Ammon's horn (tissue), 1 donor: ENCODE measurements around the gene SVOPL.
A peak's percentile ranks its signal among the peaks of the same experiment; 100 is the strongest.
"Not testable (repeated sequence)": the region's sequence is repeated elsewhere in the genome, so short reads cannot be mapped to it uniquely, and the experiment has no call there.

Experiments used
- DNase-seq: peaks from one replicate; pipeline ENCODE4 v3.0.0-alpha.2; 2016; ENCODE audit warnings: low spot score

The SVOPL gene

DNA sequence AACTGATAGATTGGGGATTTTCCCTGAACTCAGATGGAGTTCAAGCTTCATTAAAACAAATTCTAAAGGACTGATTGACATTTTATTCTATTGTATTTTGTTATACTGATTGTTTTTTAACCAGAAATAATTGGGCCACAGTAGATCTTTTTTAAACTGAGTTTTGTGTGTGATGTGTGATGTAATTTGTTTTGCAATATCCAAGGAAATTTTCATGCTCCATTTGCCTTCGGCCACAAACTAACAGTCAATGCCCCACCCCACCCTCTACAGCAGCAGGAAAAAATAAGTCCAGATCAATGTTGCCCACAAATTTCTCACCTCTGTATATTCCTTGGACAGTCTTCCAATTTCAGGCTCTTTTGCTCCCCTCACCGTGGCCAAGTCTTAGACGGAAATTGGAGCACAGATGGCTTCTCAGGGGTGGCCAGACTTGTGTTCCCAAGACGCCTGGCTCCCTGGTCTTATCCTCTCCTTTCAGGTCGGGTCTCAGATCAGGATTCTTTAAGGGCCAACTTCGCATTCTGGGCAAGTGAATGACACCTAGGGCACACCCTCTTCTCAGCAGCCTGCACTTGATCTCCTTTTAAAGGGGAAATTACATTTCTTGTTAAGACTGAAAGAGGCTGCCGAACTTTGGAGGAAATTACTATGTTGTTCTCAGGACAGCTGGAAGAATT is at the start of gene SVOPL:
TSS of gene SVOPL (minus strand) at position 506 of the 680 bp plus-strand sequence. CDS start 22,317 bp downstream, outside the sequence.
- no peak for DNase-seq

- no peak for DNase-seq
Measured at GRCh38 chr7:138750473-138750872, 49.3 kb upstream of the SVOPL start.

GRCh38 chr7:138749960-138750359 is 48.8 kb upstream of the SVOPL start:
- DNase-seq, result no peak

- no peak for DNase-seq
Measured at GRCh38 chr7:138748666-138749065, 47.5 kb upstream of the SVOPL start.

- no peak for DNase-seq
Measured at GRCh38 chr7:138746073-138746472, 44.9 kb upstream of the SVOPL start.

DNA sequence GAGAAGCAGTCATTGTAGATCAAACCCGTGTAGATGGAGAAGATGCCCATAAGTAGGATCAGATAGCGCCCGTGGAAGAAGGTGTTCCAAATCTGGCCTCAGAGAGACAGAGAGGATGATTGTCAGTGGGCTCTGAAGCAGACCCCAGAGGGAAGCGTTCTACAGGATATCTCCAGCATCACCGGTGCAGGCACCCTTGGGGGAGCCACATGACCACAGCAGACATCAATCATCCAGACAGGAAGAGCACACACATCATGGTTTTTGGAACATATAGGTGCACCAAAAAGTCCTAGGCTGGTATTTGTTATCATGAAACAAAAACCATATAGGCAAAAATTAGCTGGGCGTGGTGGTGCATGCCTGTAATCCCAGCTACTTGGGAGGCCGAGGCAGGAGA is 44.0 kb upstream of the SVOPL start:
- DNase-seq, result no peak

DNA sequence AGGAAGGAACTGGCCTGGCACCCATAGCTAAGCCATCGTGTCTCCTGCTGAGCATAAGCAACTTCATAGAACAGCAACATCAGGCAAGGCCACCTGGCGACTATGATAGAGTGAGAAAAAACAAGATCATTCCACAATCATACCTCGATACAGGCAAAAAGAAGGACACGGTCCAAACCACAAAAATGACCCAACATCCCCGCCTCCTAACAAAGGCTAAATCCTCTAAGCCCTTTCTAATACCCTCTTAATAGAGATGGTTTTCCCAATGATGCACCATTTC is 40.2 kb upstream of the SVOPL start:
- DNase-seq, result no peak

- DNase-seq, result no peak
Measured at GRCh38 chr7:138739859-138740258, 38.7 kb upstream of the SVOPL start.

- peak; percentile 94 for DNase-seq
Measured at GRCh38 chr7:138738551-138739335, 37.6 kb upstream of the SVOPL start.

DNA sequence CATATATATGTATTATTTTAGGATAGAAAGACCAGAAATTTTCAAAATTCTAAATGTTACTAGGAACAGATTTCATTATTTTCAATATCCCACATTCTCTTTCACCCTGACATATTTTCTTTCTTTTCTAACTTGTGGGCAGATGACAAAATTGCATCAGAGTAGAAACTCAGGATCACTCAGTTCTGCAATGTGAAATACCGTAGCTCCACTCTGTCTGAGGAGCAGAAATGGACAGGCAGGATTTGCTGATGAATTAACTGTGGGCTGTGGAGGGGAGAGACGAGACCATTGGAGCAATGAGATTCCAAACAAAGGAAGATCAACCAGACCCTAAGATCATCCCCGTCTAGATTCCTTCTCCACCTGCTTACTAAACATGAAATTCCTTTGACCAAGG is 37.0 kb upstream of the SVOPL start:
- DNase-seq, result no peak

- no peak for DNase-seq
Measured at GRCh38 chr7:138735399-138735798, 34.2 kb upstream of the SVOPL start.

- DNase-seq, result not testable (repeated sequence)
Measured at GRCh38 chr7:138731733-138732132, 30.6 kb upstream of the SVOPL start.

DNA sequence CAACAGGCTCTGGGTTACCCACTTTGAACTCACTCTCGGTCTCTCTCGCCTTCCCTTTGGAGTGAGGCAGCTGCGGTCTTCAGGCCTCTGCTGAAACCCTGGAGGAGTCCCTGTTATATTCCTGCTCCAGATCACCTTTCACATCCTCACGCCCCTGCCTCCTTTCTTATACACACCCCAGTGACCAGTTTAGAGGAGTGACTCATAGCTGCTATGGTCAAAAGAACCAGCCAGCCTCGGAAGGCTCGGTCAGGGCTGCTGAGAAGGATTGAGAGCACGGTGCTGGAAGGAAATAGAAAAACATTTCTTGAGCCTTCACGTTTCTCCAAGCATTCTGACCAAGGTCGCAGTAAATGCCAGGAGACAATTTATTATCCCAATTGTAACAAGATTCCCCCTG is 28.3 kb upstream of the SVOPL start:
- DNase-seq, result no peak

- DNase-seq, result no peak
Measured at GRCh38 chr7:138727336-138728099, 26.4 kb upstream of the SVOPL start.

GRCh38 chr7:138726288-138726687 is 25.1 kb upstream of the SVOPL start:
- no peak for DNase-seq

DNA sequence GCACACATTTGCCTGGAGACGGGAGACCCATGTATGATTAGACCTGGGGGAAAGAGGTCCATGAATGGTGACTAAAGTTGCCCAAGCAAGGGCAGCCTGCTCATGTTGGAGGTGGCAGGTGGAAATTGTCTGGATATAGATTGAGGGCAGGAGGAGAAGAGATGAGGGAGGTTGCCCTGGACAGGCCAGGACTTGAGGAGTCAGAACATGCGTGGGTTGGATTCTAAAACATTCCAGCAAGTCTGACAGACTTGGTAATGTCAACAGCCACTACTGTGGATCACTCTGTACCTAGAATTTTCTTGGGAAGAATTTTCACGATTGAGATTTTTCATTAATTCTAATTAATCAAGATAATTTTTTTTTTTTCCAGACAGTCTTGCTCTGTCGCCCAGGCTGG is 19.1 kb upstream of the SVOPL start:
- no peak for DNase-seq

- no peak for DNase-seq
Measured at GRCh38 chr7:138716889-138717288, 15.7 kb upstream of the SVOPL start.

DNA sequence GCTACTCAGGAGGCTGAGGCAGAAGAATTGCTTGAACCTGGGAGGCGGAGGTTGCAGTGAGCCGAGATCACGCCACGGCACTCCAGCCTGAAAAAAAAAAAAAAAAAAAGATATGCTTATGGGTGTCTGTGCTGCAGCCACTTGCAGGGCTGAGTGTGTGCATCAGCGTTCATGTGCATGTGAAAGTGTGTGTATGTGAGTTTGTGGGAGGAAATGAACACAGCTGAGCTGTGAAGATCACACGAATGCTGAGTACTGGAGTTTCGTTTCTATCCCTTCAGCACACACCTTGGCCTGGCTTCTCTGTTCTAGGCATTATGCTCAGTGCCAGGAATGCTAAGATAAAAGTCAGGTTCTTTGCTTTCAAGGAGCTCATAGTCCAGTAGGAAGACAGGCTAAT is 12.0 kb upstream of the SVOPL start:
- no peak for DNase-seq

DNA sequence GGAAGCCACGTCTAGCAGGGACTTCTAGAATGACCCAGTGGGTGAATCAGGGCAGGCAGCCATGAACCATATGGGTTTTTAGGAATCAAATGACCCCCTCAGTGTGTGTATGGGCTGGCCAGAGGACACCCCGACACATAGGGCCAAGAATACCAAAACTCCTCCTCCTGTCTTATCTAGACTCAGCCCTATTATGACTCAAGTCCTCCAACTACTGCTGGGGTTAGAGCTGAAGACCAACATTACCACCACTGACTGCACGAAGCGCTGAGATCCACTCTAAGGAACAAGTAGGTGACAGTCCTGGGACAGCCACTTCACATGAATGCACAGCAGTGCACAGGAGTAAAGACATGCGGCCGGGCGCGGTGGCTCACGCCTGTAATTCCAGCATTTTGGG is 11.5 kb upstream of the SVOPL start:
- DNase-seq, result no peak

- no peak for DNase-seq
Measured at GRCh38 chr7:138710536-138711385, 9.6 kb upstream of the SVOPL start.

DNA sequence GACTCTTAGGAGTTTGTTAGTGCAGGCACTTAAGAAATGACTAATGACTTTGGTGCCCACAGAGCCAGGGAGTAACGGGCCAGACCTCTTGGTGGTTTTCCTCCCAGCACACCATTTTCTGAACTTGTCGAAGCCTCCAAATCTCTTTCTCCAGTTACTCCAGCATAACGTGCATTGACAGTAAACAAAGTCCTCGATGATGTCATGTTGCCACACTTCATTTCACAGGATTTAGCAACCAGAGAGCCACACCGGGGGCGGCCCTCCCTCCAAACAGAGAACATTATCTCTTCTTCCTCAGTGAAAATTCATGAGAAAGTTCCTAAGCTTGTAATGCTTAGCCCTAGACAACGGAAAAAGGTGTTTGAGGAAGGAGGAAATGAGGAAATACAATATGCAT is 4.0 kb upstream of the SVOPL start:
- DNase-seq, result no peak

GRCh38 chr7:138701537-138701923 is 368 bp upstream of the SVOPL start:
- DNase-seq, result no peak
